GM19025 (cell line): ENCODE data around the gene HOXA3.

Source experiments
- ATAC-seq: cut with Tn5 transposase; IDR thresholded peaks from one replicate; pipeline ENCODE4 v1.9.1; 2021; ENCODE audit warnings: mild to moderate bottlenecking, low read depth, moderate library complexity; ENCODE audit not compliant: unreplicated experiment

Gene HOXA3

GRCh38 chr7:27095050-27095896, 57.1 kb downstream of the HOXA3 start:
- no peak for ATAC-seq

DNA sequence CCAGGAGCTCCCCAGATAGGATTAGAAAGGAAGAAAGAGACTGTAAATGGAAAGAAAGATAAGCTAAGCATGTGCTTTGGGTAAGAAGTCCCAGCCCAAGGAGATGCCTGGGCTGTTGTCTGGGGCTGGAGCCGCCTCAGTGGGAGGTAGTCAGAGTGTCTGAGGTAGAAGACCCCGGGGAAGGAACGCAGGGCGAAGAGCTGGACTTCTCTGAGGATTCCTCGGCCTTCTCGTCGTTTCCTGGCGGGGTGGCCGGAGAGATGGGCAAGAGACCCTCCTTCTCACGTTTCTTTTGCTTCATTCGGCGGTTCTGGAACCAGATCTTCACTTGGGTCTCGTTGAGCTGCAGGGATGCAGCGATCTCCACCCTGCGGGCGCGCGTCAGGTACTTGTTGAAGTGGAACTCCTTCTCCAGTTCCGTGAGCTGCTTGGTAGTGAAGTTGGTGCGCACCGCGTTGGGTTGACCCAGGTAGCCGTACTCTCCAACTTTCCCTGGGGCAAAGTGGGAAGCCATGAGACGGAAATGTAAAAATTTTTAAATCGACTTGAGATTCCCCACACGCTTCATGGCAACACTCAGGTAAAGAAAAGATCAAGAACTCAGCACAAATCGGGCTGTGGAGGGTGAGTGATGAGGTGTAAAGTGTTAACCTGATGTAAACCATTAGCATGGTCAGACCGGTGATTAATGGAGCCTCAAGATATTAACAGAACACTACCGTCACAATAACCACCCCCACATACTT, 57.9 kb downstream of the HOXA3 start:
- ATAC-seq: no peak

GRCh38 chr7:27093184-27093895, 59.0 kb downstream of the HOXA3 start:
- ATAC-seq: no peak

DNA sequence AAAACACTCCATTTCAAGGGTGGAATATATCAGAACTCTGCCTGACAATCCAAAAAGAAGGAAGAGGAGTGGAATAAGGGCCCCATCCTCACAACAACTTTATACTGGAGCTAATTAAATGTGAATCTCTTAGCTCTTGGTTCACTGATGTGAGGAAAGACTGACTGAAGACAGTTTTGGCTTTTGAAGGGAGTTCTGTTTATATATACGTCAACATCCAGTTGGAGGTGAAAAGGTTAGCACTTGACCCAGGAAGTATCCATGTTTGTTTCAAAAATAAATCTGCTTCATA, 59.6 kb downstream of the HOXA3 start:
- ATAC-seq: no peak

DNA sequence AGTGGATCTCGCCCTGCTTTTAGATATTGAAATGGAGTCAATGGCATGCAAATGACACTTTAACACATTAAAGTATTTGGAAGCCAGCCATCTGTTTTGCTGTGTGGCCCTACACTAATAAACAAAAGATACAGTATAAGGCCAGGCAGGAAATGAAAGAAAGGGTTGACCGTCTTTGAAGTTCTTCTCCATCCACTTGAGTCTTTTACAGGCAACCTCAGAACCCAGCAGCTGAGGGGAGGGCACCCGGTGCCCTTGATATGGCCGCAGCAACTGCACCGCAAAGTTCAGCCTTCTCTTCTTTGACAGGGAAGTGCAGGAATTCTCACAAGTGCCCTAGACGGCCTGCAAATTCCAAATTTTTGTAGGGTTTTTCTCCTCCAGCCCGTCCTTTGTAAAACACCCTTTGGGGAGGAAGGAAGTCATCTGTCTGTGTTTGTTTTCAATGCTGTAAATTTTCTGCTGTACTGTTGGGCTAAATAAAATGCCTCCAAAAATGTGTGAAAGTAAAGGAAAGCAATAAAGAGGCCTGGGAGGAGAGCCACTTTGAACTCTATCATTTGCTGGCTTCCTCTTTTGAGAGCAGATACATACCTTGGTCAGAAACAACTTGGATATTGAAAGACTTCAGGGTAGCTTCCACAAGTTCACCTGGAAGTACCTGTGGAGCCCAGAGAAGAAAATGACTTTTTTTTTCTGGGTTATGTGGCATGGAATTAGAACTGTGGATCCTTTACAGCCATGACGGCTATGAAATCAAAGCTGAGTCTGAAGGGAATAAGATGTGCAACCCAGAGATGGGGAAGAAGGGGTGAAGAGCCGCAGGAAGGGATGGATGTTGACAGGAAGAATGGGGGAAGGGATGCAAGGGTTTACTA, 60.2 kb downstream of the HOXA3 start:
- ATAC-seq: no peak

DNA sequence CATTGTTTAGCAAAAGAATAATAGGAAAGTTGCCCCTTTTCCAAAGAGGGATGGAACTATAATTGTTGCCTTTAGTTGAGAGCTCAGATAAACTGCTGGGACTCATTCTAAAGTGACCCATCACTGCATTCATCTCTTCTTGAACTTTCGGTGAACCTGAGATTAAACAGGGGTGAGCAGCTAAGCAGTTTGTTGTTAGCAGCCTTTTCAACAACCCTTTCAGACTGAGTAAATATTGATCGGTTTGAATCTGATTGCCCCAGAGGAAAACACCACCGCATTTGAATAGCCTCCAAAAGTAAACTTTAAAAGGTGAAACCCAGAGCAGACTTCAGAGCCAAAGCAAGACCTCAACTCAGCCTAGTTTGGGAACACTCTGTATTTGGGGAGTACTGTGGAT, 61.3 kb downstream of the HOXA3 start:
- no peak for ATAC-seq

DNA sequence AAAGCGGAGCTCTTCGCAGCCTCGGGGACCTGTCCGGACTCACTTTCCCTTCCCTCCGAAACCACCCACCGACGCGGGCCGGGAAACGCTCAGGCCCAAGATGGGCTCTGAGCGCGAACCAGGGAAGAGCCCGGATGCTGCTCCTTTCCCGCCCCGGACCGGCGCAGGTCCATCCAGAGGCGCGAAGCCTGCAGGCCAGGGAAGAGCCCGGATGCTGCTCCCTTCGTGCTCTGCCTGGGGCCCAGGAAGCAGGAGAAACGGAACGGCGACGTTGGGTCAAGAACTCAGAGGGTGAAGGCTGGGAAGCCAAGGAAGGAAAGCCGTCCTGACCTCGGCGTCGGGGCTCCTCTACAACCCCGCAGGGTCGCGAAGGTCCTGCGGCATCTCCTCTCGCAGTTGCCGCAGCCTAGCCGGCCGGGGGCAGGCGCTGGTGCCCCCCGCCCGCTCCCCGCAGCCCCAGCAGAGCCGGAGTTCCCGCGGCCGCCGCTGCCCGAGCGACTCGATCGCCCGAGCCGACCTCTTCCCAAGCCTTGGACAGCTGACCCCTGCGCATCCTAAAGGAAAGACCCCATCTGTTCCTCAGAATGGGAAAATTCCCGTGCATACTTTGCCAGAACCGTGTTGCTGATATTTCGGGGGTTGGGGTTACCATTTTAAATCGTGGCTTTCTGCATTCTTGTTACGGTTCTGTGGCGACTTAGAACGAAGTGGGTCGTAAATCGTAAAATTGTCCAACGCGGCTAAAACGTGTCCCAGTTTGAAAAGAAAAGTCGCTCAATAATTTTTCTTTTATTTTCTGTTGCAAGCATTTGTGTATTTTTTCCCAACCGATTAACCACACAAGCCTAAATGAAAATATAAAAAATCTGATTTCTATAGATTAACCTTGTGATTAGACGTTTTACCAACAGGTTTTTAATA, 64.1 kb downstream of the HOXA3 start:
- no peak for ATAC-seq

DNA sequence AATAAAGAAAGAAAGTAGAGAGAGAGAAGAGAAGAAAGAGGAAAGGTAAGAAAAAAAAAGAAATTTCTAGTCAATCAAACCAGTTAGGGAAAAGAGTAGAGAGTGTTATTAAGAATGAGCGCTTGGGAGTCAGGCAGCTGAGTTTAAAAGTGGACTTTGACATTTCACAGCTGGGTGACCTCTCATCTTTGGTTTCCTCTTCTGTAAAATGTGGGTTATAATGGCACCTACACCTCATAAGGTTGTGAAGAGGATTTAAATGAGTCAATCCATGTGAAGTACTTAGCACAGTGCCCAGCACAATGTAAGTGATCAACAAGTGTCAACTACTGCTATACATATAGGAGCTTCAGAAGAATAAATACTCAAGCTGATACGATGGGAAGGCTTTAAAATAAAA, 68.7 kb downstream of the HOXA3 start:
- ATAC-seq: peak; percentile 59

DNA sequence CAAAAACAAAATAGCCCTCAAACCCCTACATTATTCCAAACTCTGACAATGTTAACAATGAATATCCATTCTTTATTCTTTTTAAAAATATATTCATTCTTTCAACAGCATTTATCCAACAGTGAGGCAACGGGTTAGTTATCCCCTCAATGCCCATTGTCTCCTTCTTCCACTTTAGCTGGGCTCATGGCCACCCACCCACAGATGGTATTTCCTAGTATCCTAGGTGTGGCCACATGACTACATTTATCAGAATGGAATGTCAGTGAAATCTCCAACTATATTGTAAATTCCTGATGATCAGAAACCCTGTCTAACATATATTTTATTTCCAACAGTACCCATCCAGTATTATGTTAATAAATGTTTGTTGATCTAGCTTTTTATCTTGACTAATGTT, 70.2 kb downstream of the HOXA3 start:
- no peak for ATAC-seq

- no peak for ATAC-seq
These were observed 71.4 kb downstream of the HOXA3 start for GRCh38 chr7:27080844-27081436.

DNA sequence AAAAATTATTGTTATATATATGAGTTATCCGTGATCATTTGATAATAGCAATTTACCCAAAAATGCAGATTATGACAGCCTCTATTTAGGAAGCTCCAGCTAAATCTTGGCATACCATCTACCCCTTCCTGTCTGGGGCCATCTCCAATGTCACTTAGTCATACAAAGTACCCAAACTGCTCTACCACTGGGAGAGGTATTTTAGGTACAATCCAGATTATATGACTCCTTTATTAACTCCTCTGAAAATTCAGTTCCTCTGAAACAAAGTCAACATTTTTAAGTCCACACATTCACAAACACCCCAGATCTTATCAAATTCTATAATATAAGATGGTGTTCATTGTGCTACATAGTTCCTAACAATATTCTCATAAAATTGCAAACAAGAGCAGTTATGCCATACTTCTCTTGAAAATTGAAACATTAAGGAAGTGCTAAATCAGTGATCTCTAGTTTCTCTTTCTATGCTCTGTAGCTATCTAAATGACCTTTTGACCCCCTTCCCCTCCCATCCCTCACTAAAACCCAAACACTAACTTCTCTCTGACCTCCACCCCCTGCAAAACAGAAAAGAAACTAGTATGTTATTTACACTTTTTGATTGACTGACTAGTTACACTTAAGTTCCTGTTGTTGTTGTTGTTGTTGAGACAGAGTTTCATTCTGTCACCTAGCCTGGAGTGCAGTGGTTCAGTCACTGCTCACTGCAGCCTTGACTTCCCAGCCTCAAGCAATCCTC, 73.0 kb downstream of the HOXA3 start:
- ATAC-seq: no peak

- ATAC-seq: no peak
These were observed 73.7 kb downstream of the HOXA3 start for GRCh38 chr7:27078616-27079233.

DNA sequence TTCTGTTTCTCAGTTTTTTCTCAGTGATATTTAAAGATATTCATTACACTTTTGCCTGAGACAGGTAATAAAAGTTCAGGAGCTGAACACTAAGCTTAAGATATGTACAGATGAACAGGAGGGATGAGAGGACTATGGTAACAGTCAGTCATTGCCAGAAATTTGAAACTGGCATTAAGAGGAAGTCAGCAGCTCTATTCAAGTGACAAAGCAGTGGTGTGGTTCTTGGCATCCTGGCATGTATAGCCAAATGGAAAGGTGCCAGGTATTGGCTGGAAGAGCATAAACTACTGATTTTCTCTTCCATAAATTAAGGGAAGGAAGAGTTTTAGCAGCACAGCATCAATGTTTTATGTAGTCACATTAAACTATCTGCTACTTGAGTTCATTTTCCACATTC, 79.3 kb downstream of the HOXA3 start:
- ATAC-seq: no peak

DNA sequence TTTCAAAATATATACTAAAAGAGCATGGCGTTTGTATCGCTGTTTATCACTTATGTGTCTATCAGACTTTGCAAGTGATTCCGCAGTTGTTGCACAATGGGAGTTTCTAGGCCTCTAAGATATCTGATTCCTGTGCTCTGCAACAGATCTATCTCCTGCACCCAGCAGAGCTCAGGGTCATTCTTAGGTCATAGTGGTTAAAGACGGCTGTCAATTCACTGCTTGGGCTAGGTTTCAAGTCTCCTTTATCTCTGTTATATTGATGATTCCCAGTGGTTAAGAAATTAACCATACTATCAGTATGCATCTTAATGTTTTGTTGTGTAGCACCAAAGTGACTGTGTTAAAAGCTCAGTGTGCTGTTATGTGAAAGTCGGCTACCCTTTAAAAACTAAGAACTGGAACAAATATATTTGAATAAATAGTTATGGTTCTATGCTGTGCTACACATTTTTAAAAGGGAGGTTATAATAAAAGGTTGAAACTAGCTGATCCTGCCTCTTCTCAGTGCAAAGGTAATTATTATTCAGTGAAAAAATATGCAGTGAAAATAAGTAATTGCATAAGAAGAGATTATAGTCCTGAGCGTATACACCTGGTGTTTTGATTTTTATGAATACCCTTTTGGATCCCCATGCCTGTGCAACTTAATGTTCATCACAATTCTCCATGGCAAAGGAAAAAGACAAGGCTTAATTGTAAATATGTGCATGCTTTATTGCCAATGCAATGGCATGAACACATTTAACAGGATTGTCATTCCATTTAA, 80.6 kb downstream of the HOXA3 start:
- ATAC-seq: no peak

DNA sequence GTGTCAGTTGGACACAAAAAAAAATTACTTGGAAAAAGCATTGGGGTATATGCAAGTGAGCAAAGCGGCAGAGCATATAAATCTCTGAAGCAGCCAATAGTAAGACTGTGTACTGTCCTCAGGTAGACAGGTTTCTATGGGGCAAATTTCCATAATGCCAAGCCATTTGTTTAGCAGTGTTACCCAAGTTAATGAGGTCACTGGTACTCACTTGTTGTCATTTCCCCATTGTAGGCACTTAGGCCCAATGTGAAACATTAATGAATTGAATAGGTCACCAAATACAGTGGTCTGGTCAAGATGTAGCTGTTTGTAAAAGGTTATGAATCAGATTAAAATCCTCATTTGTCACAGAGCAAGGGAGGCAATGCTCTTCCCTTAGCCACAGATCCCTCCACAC, 84.1 kb downstream of the HOXA3 start:
- no peak for ATAC-seq

DNA sequence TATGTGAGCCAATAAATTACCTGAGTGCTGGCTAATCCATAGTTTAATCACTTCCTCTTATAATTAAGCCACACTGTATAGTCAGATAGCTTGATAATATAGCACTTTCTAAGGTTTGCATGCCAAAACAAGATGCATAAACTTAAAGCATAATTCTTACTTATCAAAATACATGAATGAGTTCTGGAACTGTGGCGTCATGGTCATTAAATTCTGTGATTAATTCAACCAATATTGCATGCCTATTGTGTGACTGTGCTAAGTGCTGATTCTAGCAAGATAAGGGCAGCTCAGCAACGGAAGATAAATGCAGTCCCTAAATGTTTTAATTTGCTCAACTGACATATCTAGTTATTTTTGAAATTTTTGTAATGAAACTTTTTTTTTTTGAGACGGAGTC, 86.2 kb downstream of the HOXA3 start:
- ATAC-seq: no peak

- no peak for ATAC-seq
These were observed 86.7 kb downstream of the HOXA3 start for GRCh38 chr7:27065709-27066108.
